Esophagus squamous epithelium (tissue), 5 donors: ENCODE data around the gene FUT3. TPM values are rescaled to one million over a fixed set of nuclear protein-coding genes. Genes with fewer than 3 reads are reported as not detected.
A peak's percentile ranks its signal among the peaks of the same experiment; 100 is the strongest.
"Not testable (repeated sequence)": the region's sequence is repeated elsewhere in the genome, so short reads cannot be mapped to it uniquely, and the experiment has no call there.

Source experiments
- DNase-seq: peaks from one replicate; lab custom pipeline; 2025; lab: John Stamatoyannopoulos, UW
- H3K27ac ChIP-seq, 4 donors: fragments of 200-600 bp; sonication (generic); one replicate each; pipeline ENCODE4 v1.5.1; 2016 to 2019; ENCODE audit warnings: mild to moderate bottlenecking in 1 of 4
- H3K27me3 ChIP-seq, 4 donors: fragments of 200-600 bp; sonication (generic); 1 replicate in 3 of 4; 2 replicates in 1 of 4; pipeline versions ENCODE4 v1.5.1 to v1.6.0; 2017 to 2021; ENCODE audit warnings: antibody characterized with exemption in 1 of 4
- H3K36me3 ChIP-seq, 3 donors: fragments of 200-600 bp; sonication (generic); one replicate each; pipeline ENCODE4 v1.5.1; 2016 to 2019
- H3K4me1 ChIP-seq, 3 donors: fragments of 200-600 bp; sonication (generic); one replicate each; pipeline ENCODE4 v1.5.1; 2017 to 2019
- H3K4me3 ChIP-seq, 4 donors: fragments of 200-600 bp; sonication (generic); 1 replicate in 3 of 4; 2 replicates in 1 of 4; pipeline ENCODE4 v1.5.1; 2016 to 2019; ENCODE audit warnings: mild to moderate bottlenecking in 2 of 4, moderate library complexity in 1 of 4
- H3K9me3 ChIP-seq, 3 donors: fragments of 200-600 bp; sonication (generic); one replicate each; pipeline ENCODE4 v1.5.1; 2016 to 2019
- CTCF ChIP-seq, 6 experiments: fragments of 450-650 bp in 4 of 6; fragments of 200-600 bp in 2 of 6; sonication (generic) in 2 of 6; IDR thresholded peaks; one replicate each; pipeline ENCODE4 v1.5.1; 2016 to 2019; ENCODE audit warnings: antibody characterized with exemption in 6 of 6, mild to moderate bottlenecking in 4 of 6, moderate library complexity in 4 of 6
- POLR2A ChIP-seq, 4 donors: fragments of 450-650 bp; IDR thresholded peaks; one replicate each; pipeline ENCODE4 v1.6.1; 2017; ENCODE audit warnings: antibody characterized with exemption in 4 of 4, mild to moderate bottlenecking in 4 of 4, moderate library complexity in 3 of 4
- WGBS, 2 donors: methylation state at CpG; one replicate each; pipeline ENCODE4 v1.1.5; 2018; 5-methylcytosine and 5-hydroxymethylcytosine counted together
- intact Hi-C: fragments of 100-400 bp; cut with DNase I; formaldehyde crosslinking; loops from one replicate; pipeline ENCODE4 v1.15.0; 2022
- total RNA-seq, 4 donors: library from RNA; depleted of rRNA; stranded (reverse); fragments of >200 nt; gene quantifications; one replicate each; pipeline ENCODE4 v1.1.0, GENCODE V29; 2016
- donor health status: DM: yes; HTN: yes; CAD: no.

Gene FUT3
- total RNA-seq, 4 donors from 2014 or later, result 51.7 to 145 (median 84.8) TPM

GRCh38 chr19:5891572-5891937 is 40.3 kb upstream of the FUT3 start:
- no peak overlapping the region for H3K4me3 ChIP-seq
- peaks cover 5 to 25% (median 11%) of the 10 kb centered on the region in 3 donors for H3K36me3 ChIP-seq
- peaks cover 10 to 58% (median 13%) of the 10 kb centered on the region in 3 donors for H3K4me1 ChIP-seq
- peaks cover 0 to 30% (median 0%) of the 10 kb centered on the region in 4 donors for H3K27me3 ChIP-seq
- intact Hi-C loops, result no loop called here
- DNase-seq, result no peak
- no peak for TF ChIP-seq CTCF (IDR thresholded peaks at IDR 0.05)
- no peak for TF ChIP-seq POLR2A (IDR thresholded peaks at IDR 0.05)
- H3K27ac ChIP-seq, result no peak overlapping the region
- no CpG with 5 or more reads among the region's 4 CpGs for WGBS, 2 donors
- H3K9me3 ChIP-seq, result no peaks in the 10 kb centered on the region

- TF ChIP-seq POLR2A (IDR thresholded peaks at IDR 0.05) (no peak), CTCF (IDR thresholded peaks at IDR 0.05) (no peak)
- Histone ChIP-seq H3K27me3 (peaks cover 0 to 35% (median 0%) of the 10 kb centered on the region in 4 donors), H3K27ac (no peak overlapping the region), H3K9me3 (no peaks in the 10 kb centered on the region), H3K4me1 (peaks cover 10 to 46% (median 13%) of the 10 kb centered on the region in 3 donors), H3K4me3 (no peak overlapping the region), H3K36me3 (peaks cover 0 to 11% (median 0%) of the 10 kb centered on the region in 3 donors)
- 49 to 50% methylated on average over 9 to 10 of the region's 10 CpGs for WGBS, 2 donors
- DNase-seq, result no peak
- intact Hi-C loops, result no loop called here
Observed at GRCh38 chr19:5890099-5890498, 38.9 kb upstream of the FUT3 start.

- H3K27ac ChIP-seq, result no peak overlapping the region
- no peak for DNase-seq
Observed at GRCh38 chr19:5889288-5889971, 38.2 kb upstream of the FUT3 start.

GRCh38 chr19:5884065-5884811 is 33.0 kb upstream of the FUT3 start:
- Histone ChIP-seq H3K4me1 (peaks cover 4 to 49% (median 10%) of the 10 kb centered on the region in 3 donors), H3K27me3 (peaks cover 0 to 38% (median 0%) of the 10 kb centered on the region in 4 donors), H3K27ac (peak overlapping the region in 3 of 4 donors; percentile 28 to 73 (median 61))
- H3K36me3 ChIP-seq, H3K9me3 ChIP-seq, H3K4me3 ChIP-seq, intact Hi-C loops, DNase-seq: not testable (repeated sequence)
- WGBS, 2 donors, result 38 to 63% methylated on average over 10 to 11 of the region's 11 CpGs

More at GRCh38 chr19:5889288-5889971, 38.2 kb upstream of the FUT3 start:
- H3K36me3 ChIP-seq, result peaks cover 0 to 4% (median 0%) of the 10 kb centered on the region in 3 donors
- H3K9me3 ChIP-seq, result no peaks in the 10 kb centered on the region
- no peak overlapping the region for H3K4me3 ChIP-seq
- peaks cover 0 to 35% (median 0%) of the 10 kb centered on the region in 4 donors for H3K27me3 ChIP-seq
- TF ChIP-seq CTCF (IDR thresholded peaks at IDR 0.05) (no peak), POLR2A (IDR thresholded peaks at IDR 0.05) (no peak)
- peaks cover 9 to 42% (median 10%) of the 10 kb centered on the region in 3 donors for H3K4me1 ChIP-seq
- intact Hi-C loops, result no loop called here
- WGBS, 2 donors, result 50 to 51% methylated on average over 14 to 16 of the region's 17 CpGs

GRCh38 chr19:5883157-5883873 is 32.1 kb upstream of the FUT3 start:
- WGBS, 2 donors, result 57 to 58% methylated on average over 13 of the region's 13 CpGs
- H3K27me3 ChIP-seq, result peaks cover 0 to 47% (median 0%) of the 10 kb centered on the region in 4 donors
- H3K9me3 ChIP-seq, H3K36me3 ChIP-seq, intact Hi-C loops, H3K4me3 ChIP-seq, DNase-seq: not testable (repeated sequence)
- H3K27ac ChIP-seq, result peak overlapping the region in 3 of 4 donors; percentile 28 to 73 (median 61)
- peaks cover 4 to 49% (median 10%) of the 10 kb centered on the region in 3 donors for H3K4me1 ChIP-seq
